HUDEP-2 (cell line): ENCODE results near the gene CENPA.
"Not testable (repeated sequence)": the region's sequence is repeated elsewhere in the genome, so short reads cannot be mapped to it uniquely, and the experiment has no call there.

Experiments used
- DNase-seq, 76 experiments: peaks; one replicate each; lab custom pipeline; 2025; ENCODE audit not compliant: unreplicated experiment in 76 of 76; lab: John Stamatoyannopoulos, UW

CENPA gene

GRCh38 chr2:26785431-26786206 lies at the start of gene CENPA:
TSS of gene CENPA (plus strand) at chr2:26786056. CDS start at chr2:26786197, 141 bp downstream.
- DNase-seq = peak in 75 of 76 experiments; percentile 45 to 99 (median 96)

DNA sequence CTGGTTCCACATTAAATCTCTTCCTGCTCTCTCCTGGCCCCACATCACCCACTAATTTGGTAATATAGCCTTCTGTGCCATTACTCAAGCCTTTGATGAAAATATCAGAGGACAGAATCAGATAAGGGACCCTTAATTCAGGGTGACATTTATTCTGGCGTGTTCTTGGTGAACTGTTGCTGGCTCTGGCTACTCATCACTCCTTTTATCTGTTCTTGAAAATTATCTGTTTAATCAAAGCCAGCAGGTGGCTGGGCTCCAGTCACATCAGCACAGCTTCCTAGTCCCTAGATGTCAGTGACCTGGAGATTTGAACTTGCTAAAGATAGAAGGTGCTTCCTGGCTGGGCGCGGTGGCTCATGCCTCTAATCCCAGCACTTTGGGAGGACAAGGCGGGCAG lies 48.6 kb upstream of the CENPA start:
- no peak for DNase-seq

- DNase-seq = no peak
Measured at GRCh38 chr2:26738481-26738880, 47.4 kb upstream of the CENPA start.

- no peak for DNase-seq
Measured at GRCh38 chr2:26739514-26739913, 46.3 kb upstream of the CENPA start.

- DNase-seq = no peak
Measured at GRCh38 chr2:26740346-26740745, 45.5 kb upstream of the CENPA start.

GRCh38 chr2:26740890-26741302 lies 45.0 kb upstream of the CENPA start:
- DNase-seq = peak in 53 of 76 experiments; percentile 1 to 77 (median 28)

- DNase-seq = no peak
Measured at GRCh38 chr2:26742048-26742770, 43.6 kb upstream of the CENPA start.

DNA sequence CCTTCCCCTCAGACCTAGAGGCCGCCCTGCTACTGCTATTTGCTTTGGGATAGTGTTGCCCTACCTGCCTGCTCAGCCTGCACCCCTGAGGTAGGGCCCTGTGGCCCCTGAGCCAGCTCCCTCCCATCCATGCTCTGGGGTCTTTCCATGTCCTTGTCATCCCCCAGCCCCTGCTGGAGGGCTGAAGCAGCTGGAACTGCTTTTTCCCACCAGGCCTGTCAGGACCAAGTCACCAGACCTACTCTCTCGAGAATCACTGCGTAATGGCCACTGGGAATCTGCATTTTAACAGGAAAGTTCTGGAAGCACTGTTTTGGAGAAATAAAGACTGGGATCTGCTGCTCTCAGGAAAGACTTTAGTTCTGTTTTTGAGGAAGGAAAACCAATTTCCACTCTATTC lies 42.0 kb upstream of the CENPA start:
- DNase-seq = no peak

- no peak for DNase-seq
Measured at GRCh38 chr2:26744953-26745352, 40.9 kb upstream of the CENPA start.

GRCh38 chr2:26745609-26746327 lies 40.1 kb upstream of the CENPA start:
- peak in 68 of 76 experiments; percentile 2 to 80 (median 58) for DNase-seq

DNA sequence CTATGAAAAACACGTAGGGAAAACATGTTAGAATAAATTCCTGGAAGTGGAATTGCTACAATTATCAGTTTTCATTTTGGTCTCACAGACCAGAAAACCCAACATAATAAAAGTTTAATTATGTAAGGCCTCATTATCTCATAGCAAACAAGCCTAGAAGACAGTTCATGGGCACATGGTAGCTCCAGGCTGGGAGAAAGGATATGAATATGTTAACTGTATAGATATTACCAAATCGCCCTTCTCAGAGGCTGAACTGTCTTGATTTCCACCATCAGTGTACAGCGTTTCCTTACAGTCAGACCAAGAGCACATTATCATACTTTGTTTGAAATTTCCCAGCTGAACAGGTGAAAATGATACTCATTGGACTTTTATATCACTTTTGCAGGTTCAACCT lies 38.9 kb upstream of the CENPA start:
- no peak for DNase-seq

- DNase-seq = not testable (repeated sequence)
Measured at GRCh38 chr2:26749787-26750420, 36.0 kb upstream of the CENPA start.

DNA sequence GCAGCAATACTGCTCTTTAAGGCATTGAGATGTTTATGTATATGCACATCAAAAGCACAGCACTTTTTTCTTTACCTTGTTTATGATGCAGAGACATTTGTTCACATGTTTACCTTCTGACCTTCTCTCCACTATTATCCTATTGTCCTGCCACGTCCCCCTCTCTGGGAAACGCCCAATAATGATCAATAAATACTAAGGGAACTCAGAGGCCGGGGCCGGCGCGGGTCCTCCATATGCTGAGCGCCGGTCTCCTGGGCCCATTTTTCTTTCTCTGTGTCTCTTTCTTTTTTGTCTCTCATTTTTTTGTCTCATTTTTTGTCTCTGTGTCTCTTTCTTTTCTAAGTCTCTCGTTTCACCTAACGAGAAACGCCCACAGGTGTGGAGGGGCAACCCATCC lies 35.4 kb upstream of the CENPA start:
- DNase-seq = not testable (repeated sequence)

GRCh38 chr2:26752656-26753055 lies 33.2 kb upstream of the CENPA start:
- DNase-seq = no peak

DNA sequence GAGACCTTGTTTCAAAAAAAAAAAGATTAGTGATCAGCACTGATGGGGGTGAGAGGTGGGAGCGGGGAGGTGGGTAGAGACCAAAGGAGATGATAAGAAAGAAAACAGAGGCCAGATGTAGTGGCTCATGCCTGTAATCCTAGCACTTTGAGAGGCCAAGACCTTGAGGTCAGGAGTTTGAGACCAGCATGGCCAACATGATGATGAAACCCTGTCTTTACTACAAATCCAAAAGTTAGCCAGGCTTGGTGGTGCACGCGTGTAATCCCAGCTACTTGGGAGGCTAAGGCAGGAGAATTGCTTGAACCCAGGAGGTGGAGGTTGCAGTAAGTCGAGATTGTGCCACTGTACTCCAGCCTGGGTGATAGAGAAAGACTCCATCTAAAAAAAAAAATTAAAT lies 31.3 kb upstream of the CENPA start:
- DNase-seq = no peak

DNA sequence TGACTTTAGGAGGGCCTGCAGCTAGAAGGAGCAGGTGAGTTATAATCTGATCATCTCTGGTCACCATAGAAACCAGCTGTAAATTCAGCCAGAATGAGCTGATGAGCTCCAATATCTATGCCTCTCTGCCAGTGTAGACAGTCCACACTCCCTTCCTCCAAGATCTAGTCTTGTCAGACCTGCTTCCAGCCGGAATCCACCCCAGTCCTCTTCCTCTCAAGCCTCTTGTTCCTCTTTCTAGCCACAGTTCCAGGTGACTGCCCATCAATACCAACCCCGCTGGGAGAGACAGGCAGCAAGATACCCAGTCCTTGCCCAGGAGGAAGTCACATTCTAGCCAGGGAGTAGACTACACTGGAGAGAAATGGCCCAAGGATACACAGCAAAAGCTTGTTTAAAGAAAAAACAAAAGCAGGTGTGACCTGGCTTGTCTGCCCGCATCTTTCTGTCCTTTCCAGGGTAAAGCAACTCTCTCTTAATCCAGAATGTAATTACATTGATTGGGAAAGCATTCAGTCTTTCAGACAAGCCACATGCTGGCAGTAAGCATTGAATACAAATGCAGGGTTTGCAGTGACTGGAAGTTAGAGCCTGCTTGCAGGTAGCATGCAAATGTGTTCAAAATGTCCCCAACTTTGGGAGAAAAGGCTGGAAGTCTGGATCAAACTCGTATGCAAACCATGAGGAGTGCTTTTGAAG lies 30.7 kb upstream of the CENPA start:
- DNase-seq = no peak

GRCh38 chr2:26756337-26756736 lies 29.5 kb upstream of the CENPA start:
- no peak for DNase-seq

- DNase-seq = peak in 5 of 76 experiments; percentile 6 to 17 (median 10)
Measured at GRCh38 chr2:26757873-26758789, 27.7 kb upstream of the CENPA start.

GRCh38 chr2:26758790-26759321 lies 27.0 kb upstream of the CENPA start:
- no peak for DNase-seq
